Measurements from ENCODE around the gene CCDC181. TPM values are rescaled to one million over a fixed set of nuclear protein-coding genes. Genes with fewer than 3 reads are reported as not detected.
"Not testable (repeated sequence)": the region's sequence is repeated elsewhere in the genome, so short reads cannot be mapped to it uniquely, and the experiment has no call there.

Gene CCDC181
- 1.3 TPM for polyA plus RNA-seq (2013, experiment 1 of 2; ENCODE audit: insufficient read length)
- polyA plus RNA-seq (2013, experiment 2 of 2; ENCODE audit: insufficient read length), result 1.2 TPM

GRCh38 chr1:169427081-169427641, at the start of gene CCDC181:
TSS of gene CCDC181 (minus strand) at chr1:169427474. CDS start at chr1:169424927, 2,547 bp downstream.
- peak; percentile 83 for DNase-seq

GRCh38 chr1:169475806-169476387, 48.6 kb upstream of the CCDC181 start:
- no peak for DNase-seq

- DNase-seq, result no peak
Measured at GRCh38 chr1:169474302-169474995, 47.2 kb upstream of the CCDC181 start.

GRCh38 chr1:169473347-169473746, 46.1 kb upstream of the CCDC181 start:
- DNase-seq, result no peak

- DNase-seq, result no peak
Measured at GRCh38 chr1:169472738-169473137, 45.5 kb upstream of the CCDC181 start.

GRCh38 chr1:169468982-169469381, 41.7 kb upstream of the CCDC181 start:
- no peak for DNase-seq

- DNase-seq, result peak; percentile 48
Measured at GRCh38 chr1:169466259-169467230, 39.3 kb upstream of the CCDC181 start.

GRCh38 chr1:169465281-169465680, 38.0 kb upstream of the CCDC181 start:
- no peak for DNase-seq

- DNase-seq, result no peak
Measured at GRCh38 chr1:169462385-169462784, 35.1 kb upstream of the CCDC181 start.

- DNase-seq, result no peak
Measured at GRCh38 chr1:169461390-169462000, 34.2 kb upstream of the CCDC181 start.

- DNase-seq, result peak; percentile 23
Measured at GRCh38 chr1:169460191-169460833, 33.0 kb upstream of the CCDC181 start.

- no peak for DNase-seq
Measured at GRCh38 chr1:169457443-169457842, 30.2 kb upstream of the CCDC181 start.

GRCh38 chr1:169456029-169456428, 28.8 kb upstream of the CCDC181 start:
- DNase-seq, result no peak

GRCh38 chr1:169452921-169453320, 25.6 kb upstream of the CCDC181 start:
- no peak for DNase-seq

GRCh38 chr1:169451218-169451824, 24.0 kb upstream of the CCDC181 start:
- no peak for DNase-seq

- no peak for DNase-seq
Measured at GRCh38 chr1:169443923-169444322, 16.6 kb upstream of the CCDC181 start.

- DNase-seq, result no peak
Measured at GRCh38 chr1:169426174-169426705, 1.0 kb downstream of the CCDC181 start.

GRCh38 chr1:169421309-169421708, 6.0 kb downstream of the CCDC181 start:
- no peak for DNase-seq

GRCh38 chr1:169414952-169415351, 12.3 kb downstream of the CCDC181 start:
- DNase-seq, result no peak

GRCh38 chr1:169408340-169408739, 18.9 kb downstream of the CCDC181 start:
- DNase-seq, result not testable (repeated sequence)

- DNase-seq, result not testable (repeated sequence)
Measured at GRCh38 chr1:169402578-169402977, 24.7 kb downstream of the CCDC181 start.
